Lung (tissue), 12 donors: ENCODE measurements around the gene UQCC5. TPM values are rescaled to one million over a fixed set of nuclear protein-coding genes. Genes with fewer than 3 reads are reported as not detected.

Experiments used
- ATAC-seq: fragments of 200-7000 bp; cut with Tn5 transposase; one replicate; pipeline ENCODE4 v1.9.1; 2020; ENCODE audit warnings: moderate number of reproducible peaks; ENCODE audit not compliant: insufficient read depth, low FRiP score
- DNase-seq, 3 donors: peaks; one replicate each; pipeline ENCODE4 v3.0.0-alpha.2; 2013 to 2017
- H3K27ac ChIP-seq, 2 donors: one replicate each; pipeline ENCODE4 v1.5.1; 2013; ENCODE audit warnings: mild to moderate bottlenecking in 2 of 2, moderate library complexity in 2 of 2, control low read depth in 1 of 2, inconsistent platforms in 1 of 2, low read depth in 1 of 2, low read length in 1 of 2
- H3K27me3 ChIP-seq, 3 donors: one replicate each; pipeline ENCODE4 v1.5.1; 2013; ENCODE audit warnings: low read length in 2 of 3; ENCODE audit not compliant: control insufficient read depth in 3 of 3, insufficient read depth in 3 of 3
- H3K36me3 ChIP-seq, 4 donors: one replicate each; pipeline ENCODE4 v1.5.1; 2013; ENCODE audit warnings: low read length in 4 of 4, mild to moderate bottlenecking in 1 of 4, moderate library complexity in 1 of 4; ENCODE audit not compliant: control insufficient read depth in 4 of 4, insufficient read depth in 4 of 4
- H3K4me1 ChIP-seq, 5 donors: one replicate each; pipeline ENCODE4 v1.5.1; 2013; ENCODE audit warnings: low read length in 5 of 5, mild to moderate bottlenecking in 2 of 5, moderate library complexity in 1 of 5; ENCODE audit not compliant: control insufficient read depth in 5 of 5, insufficient read depth in 5 of 5
- H3K4me3 ChIP-seq: one replicate; pipeline ENCODE4 v1.5.1; 2013; ENCODE audit warnings: mild to moderate bottlenecking, control low read depth, moderate library complexity
- H3K9ac ChIP-seq, 2 donors: one replicate each; pipeline ENCODE4 v1.5.1; 2013; ENCODE audit warnings: low read length in 2 of 2, control low read depth in 1 of 2; ENCODE audit not compliant: insufficient read depth in 1 of 2
- H3K9me3 ChIP-seq, 4 donors: one replicate each; pipeline ENCODE4 v1.5.1; 2013; ENCODE audit warnings: low read length in 3 of 4, mild to moderate bottlenecking in 1 of 4, moderate library complexity in 1 of 4; ENCODE audit not compliant: control insufficient read depth in 4 of 4, insufficient read depth in 3 of 4
- WGBS, 2 donors: extraction: QIAGEN DNeasy Blood & Tissue Kit; methylation state at CpG; one replicate each; pipeline ENCODE4 v1.1.7; 2013; 5-methylcytosine and 5-hydroxymethylcytosine counted together
- polyA plus RNA-seq, 2 donors: library from polyadenylated mRNA; stranded (reverse); fragments of 200-250 nt; gene quantifications; one replicate each; pipeline ENCODE4 v1.2.1, GENCODE V29; 2013
- total RNA-seq, 2 donors: library from RNA; depleted of rRNA in 1 of 2; stranded (reverse); fragments of >200 nt in 1 of 2; gene quantifications; one replicate each; pipeline ENCODE4 v1.2.1, GENCODE V29; 2014 to 2021
- TF ChIP-seq, protein P1 (sequence below): IDR thresholded peaks from 2 replicates; pipeline ENCODE4 v1.5.1; 2012; ENCODE audit warnings: mild to moderate bottlenecking; ENCODE audit errors: control extremely low read depth, extremely low read depth
- donor health status: control.
- donor health status: control.
- donor health status: Bipolar disorder and iron deficiency.
- donor health status: healthy.
- donor health status: DM: yes; HTN: yes; CAD: no.

Gene UQCC5
- total and polyA plus RNA-seq, 4 donors = 3.1 to 104 (median 25.9) TPM

GRCh38 chr3:52520141-52520667 lies 16.2 kb upstream of the UQCC5 start:
- Histone ChIP-seq H3K9me3 (no peaks in the 10 kb centered on the region), H3K9ac (no peak overlapping the region), H3K36me3 (peaks cover 0 to 37% (median 11%) of the 10 kb centered on the region in 4 donors), H3K4me3 (no peak overlapping the region), H3K27me3 (no peaks in the 10 kb centered on the region), H3K4me1 (peaks cover 0 to 12% (median 8%) of the 10 kb centered on the region in 5 donors), H3K27ac (no peak overlapping the region)
- DNase-seq = no peak
- TF ChIP-seq, protein P1, sequence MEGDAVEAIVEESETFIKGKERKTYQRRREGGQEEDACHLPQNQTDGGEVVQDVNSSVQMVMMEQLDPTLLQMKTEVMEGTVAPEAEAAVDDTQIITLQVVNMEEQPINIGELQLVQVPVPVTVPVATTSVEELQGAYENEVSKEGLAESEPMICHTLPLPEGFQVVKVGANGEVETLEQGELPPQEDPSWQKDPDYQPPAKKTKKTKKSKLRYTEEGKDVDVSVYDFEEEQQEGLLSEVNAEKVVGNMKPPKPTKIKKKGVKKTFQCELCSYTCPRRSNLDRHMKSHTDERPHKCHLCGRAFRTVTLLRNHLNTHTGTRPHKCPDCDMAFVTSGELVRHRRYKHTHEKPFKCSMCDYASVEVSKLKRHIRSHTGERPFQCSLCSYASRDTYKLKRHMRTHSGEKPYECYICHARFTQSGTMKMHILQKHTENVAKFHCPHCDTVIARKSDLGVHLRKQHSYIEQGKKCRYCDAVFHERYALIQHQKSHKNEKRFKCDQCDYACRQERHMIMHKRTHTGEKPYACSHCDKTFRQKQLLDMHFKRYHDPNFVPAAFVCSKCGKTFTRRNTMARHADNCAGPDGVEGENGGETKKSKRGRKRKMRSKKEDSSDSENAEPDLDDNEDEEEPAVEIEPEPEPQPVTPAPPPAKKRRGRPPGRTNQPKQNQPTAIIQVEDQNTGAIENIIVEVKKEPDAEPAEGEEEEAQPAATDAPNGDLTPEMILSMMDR = no peak
- no peak for ATAC-seq
- WGBS, 2 donors = 96% methylated on average over 14 of the region's 14 CpGs

DNA sequence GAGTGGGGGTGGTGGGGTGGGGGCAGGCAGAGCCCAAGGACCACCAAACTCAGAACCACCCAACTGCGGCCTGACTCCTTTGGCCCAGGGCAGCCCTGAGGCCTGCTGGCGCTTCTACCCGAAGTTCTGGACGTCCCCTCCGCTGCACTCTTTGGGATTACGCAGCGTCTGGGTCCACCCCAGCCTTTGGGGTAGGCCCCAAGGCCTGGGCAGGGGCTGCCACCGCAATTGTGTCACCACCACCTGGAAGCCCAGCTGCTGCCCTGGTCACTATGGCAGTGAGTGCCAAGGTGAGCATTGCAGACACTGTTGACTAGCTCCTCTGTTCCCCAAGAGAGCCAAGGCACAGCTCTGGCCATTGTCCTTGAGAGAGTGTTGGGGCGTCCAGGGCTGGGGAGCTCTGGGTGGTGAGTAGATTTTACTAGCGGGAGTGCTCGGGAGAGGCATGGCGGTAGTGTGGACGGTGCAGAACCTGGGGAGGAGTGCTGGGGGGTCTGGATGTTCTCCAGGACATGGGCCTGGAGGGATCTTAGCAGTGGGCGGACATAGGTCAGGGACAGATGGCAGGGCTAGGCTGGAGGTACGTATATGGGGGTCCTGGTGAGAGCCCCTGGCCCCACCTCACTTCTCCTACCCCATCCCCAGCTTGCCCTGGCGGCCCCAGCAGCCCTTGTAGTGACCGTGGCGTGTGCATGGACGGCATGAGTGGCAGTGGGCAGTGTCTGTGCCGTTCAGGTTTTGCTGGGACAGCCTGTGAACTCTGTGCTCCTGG lies 15.5 kb upstream of the UQCC5 start:
- Histone ChIP-seq H3K4me3 (no peak overlapping the region), H3K36me3 (peaks cover 0 to 36% (median 11%) of the 10 kb centered on the region in 4 donors), H3K9ac (no peak overlapping the region), H3K4me1 (peaks cover 0 to 19% (median 15%) of the 10 kb centered on the region in 5 donors), H3K27me3 (no peaks in the 10 kb centered on the region), H3K9me3 (no peaks in the 10 kb centered on the region), H3K27ac (no peak overlapping the region)
- TF ChIP-seq, protein P1 = no peak
- DNase-seq = no peak
- ATAC-seq = no peak
- WGBS, 2 donors = 91 to 92% methylated on average over 20 of the region's 20 CpGs

GRCh38 chr3:52521488-52521824 lies 14.9 kb upstream of the UQCC5 start:
- no peak overlapping the region for H3K4me3 ChIP-seq
- H3K9ac ChIP-seq = no peak overlapping the region
- TF ChIP-seq, protein P1 = no peak
- WGBS, 2 donors = 93 to 95% methylated on average over 8 of the region's 8 CpGs
- DNase-seq (no peak), ATAC-seq (no peak)
- peaks cover 0 to 36% (median 14%) of the 10 kb centered on the region in 4 donors for H3K36me3 ChIP-seq
- peaks cover 0 to 20% (median 19%) of the 10 kb centered on the region in 5 donors for H3K4me1 ChIP-seq
- H3K27ac ChIP-seq = no peak overlapping the region
- H3K9me3 ChIP-seq = no peaks in the 10 kb centered on the region
- H3K27me3 ChIP-seq = no peaks in the 10 kb centered on the region
